ENCODE data around the gene TBL1X.

The TBL1X gene

GRCh38 chrX:9539605-9540387 is 74.9 kb downstream of the TBL1X start:
- no peak for DNase-seq

GRCh38 chrX:9542106-9542760 is 77.4 kb downstream of the TBL1X start:
- DNase-seq = peak; percentile 74

- no peak for DNase-seq
Observed at GRCh38 chrX:9542761-9543111, 77.9 kb downstream of the TBL1X start.

- DNase-seq = peak; percentile 38
Observed at GRCh38 chrX:9555354-9555753, 90.5 kb downstream of the TBL1X start.

GRCh38 chrX:9557091-9557490 is 92.2 kb downstream of the TBL1X start:
- DNase-seq = no peak

- no peak for DNase-seq
Observed at GRCh38 chrX:9557521-9557920, 92.7 kb downstream of the TBL1X start.

- DNase-seq = no peak
Observed at GRCh38 chrX:9558615-9559014, 93.8 kb downstream of the TBL1X start.

- DNase-seq = no peak
Observed at GRCh38 chrX:9560219-9560618, 95.4 kb downstream of the TBL1X start.

- no peak for DNase-seq
Observed at GRCh38 chrX:9561199-9561598, 96.3 kb downstream of the TBL1X start.

- peak; percentile 86 for DNase-seq
Observed at GRCh38 chrX:9562851-9563250, 98.0 kb downstream of the TBL1X start.

- peak; percentile 94 for DNase-seq
Observed at GRCh38 chrX:9566150-9566621, 101.3 kb downstream of the TBL1X start.

- DNase-seq = peak; percentile 83
Observed at GRCh38 chrX:9569876-9570301, 105.0 kb downstream of the TBL1X start.

- no peak for DNase-seq
Observed at GRCh38 chrX:9573282-9574106, 108.6 kb downstream of the TBL1X start.

- DNase-seq = no peak
Observed at GRCh38 chrX:9576059-9576458, 111.2 kb downstream of the TBL1X start.

GRCh38 chrX:9577555-9577954 is 112.7 kb downstream of the TBL1X start:
- no peak for DNase-seq

- no peak for DNase-seq
Observed at GRCh38 chrX:9578083-9578779, 113.4 kb downstream of the TBL1X start.

GRCh38 chrX:9581771-9582385 is 117.0 kb downstream of the TBL1X start:
- DNase-seq = no peak

- no peak for DNase-seq
Observed at GRCh38 chrX:9582956-9583355, 118.1 kb downstream of the TBL1X start.

- DNase-seq = no peak
Observed at GRCh38 chrX:9586992-9587392, 122.1 kb downstream of the TBL1X start.

- DNase-seq = peak; percentile 51
Observed at GRCh38 chrX:9587642-9588041, 122.8 kb downstream of the TBL1X start.

- DNase-seq = no peak
Observed at GRCh38 chrX:9591496-9591895, 126.6 kb downstream of the TBL1X start.

GRCh38 chrX:9593756-9594155 is 128.9 kb downstream of the TBL1X start:
- no peak for DNase-seq
